Left lung (tissue), 10 donors: Measurements from ENCODE around the gene SLC36A2. TPM values are rescaled to one million over a fixed set of nuclear protein-coding genes. Genes with fewer than 3 reads are reported as not detected.

Source experiments
- ATAC-seq: fragments of 200-7000 bp; cut with Tn5 transposase; one replicate; pipeline ENCODE4 v1.9.1; 2020; ENCODE audit warnings: moderate library complexity
- DNase-seq, 4 donors: peaks; one replicate each; pipeline ENCODE4 v3.0.0-alpha.2; 2013 to 2020
- H3K27ac ChIP-seq, 2 donors: fragments of 200-600 bp; sonication (generic) in 1 of 2; one replicate each; pipeline versions ENCODE4 v1.5.0 to v1.8.0; 2020 to 2021
- H3K27me3 ChIP-seq, 2 donors: fragments of 200-600 bp; sonication (generic) in 1 of 2; one replicate each; pipeline versions ENCODE4 v1.5.0 to v1.8.0; 2020 to 2021
- H3K36me3 ChIP-seq, 2 donors: fragments of 200-600 bp; sonication (generic) in 1 of 2; one replicate each; pipeline versions ENCODE4 v1.5.0 to v1.8.0; 2020 to 2021
- H3K4me1 ChIP-seq, 2 donors: fragments of 200-600 bp; one replicate each; pipeline ENCODE4 v1.8.0; 2021
- H3K4me3 ChIP-seq, 2 donors: fragments of 200-600 bp; sonication (generic) in 1 of 2; one replicate each; pipeline versions ENCODE4 v1.5.0 to v1.8.0; 2020 to 2021; ENCODE audit warnings: mild to moderate bottlenecking in 1 of 2
- H3K9me3 ChIP-seq, 2 donors: fragments of 200-600 bp; sonication (generic) in 1 of 2; one replicate each; pipeline versions ENCODE4 v1.5.0 to v1.8.0; 2020 to 2021
- intact Hi-C, 2 donors: fragments of 100-400 bp; cut with DNase I; formaldehyde crosslinking; loops; one replicate each; pipeline versions ENCODE4 v1.11.2 to v1.14.2; 2022
- polyA plus RNA-seq, 6 donors: library from polyadenylated mRNA; unstranded; fragments of 120-200 nt; gene quantifications; one replicate each; pipeline ENCODE4 v1.2.1, GENCODE V29; 2013; ENCODE audit not compliant: insufficient read length in 6 of 6
- total RNA-seq, 2 donors: library from RNA; stranded (reverse); fragmentation: NEBNext Ultra II Directional; extraction: Animal tissue kit (Norgen Biotek cat#: 25700); gene quantifications; one replicate each; pipeline ENCODE4 v1.2.1, GENCODE V29; 2021
- TF ChIP-seq, protein P1 (sequence below), 2 donors: fragments of 200-600 bp; sonication (generic) in 1 of 2; IDR thresholded peaks; one replicate each; pipeline versions ENCODE4 v1.5.0 to v1.8.0; 2021; ENCODE audit warnings: antibody characterized with exemption in 2 of 2
- donor health status: DM: no; HTN: yes; CAD: no.
- donor health status: DM: no; HTN: no; CAD: no.

SLC36A2 gene
- total and polyA plus RNA-seq, 8 donors = 0.08 to 0.18 (median 0.11) TPM; not detected in 3

- no peaks in the 10 kb centered on the region for H3K27me3 ChIP-seq
- no peak overlapping the region for H3K4me3 ChIP-seq
- DNase-seq (no peak), ATAC-seq (no peak)
- H3K27ac ChIP-seq = no peak overlapping the region
- intact Hi-C loops = no loop called here
- H3K9me3 ChIP-seq = no peaks in the 10 kb centered on the region
- TF ChIP-seq, protein P1, sequence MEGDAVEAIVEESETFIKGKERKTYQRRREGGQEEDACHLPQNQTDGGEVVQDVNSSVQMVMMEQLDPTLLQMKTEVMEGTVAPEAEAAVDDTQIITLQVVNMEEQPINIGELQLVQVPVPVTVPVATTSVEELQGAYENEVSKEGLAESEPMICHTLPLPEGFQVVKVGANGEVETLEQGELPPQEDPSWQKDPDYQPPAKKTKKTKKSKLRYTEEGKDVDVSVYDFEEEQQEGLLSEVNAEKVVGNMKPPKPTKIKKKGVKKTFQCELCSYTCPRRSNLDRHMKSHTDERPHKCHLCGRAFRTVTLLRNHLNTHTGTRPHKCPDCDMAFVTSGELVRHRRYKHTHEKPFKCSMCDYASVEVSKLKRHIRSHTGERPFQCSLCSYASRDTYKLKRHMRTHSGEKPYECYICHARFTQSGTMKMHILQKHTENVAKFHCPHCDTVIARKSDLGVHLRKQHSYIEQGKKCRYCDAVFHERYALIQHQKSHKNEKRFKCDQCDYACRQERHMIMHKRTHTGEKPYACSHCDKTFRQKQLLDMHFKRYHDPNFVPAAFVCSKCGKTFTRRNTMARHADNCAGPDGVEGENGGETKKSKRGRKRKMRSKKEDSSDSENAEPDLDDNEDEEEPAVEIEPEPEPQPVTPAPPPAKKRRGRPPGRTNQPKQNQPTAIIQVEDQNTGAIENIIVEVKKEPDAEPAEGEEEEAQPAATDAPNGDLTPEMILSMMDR (IDR thresholded peaks at IDR 0.05) = no peak
- H3K4me1 ChIP-seq = peaks cover 0 to 10% of the 10 kb centered on the region in 2 donors
- no peaks in the 10 kb centered on the region for H3K36me3 ChIP-seq
Measured at GRCh38 chr5:151296478-151296830, 50.9 kb downstream of the SLC36A2 start.

DNA sequence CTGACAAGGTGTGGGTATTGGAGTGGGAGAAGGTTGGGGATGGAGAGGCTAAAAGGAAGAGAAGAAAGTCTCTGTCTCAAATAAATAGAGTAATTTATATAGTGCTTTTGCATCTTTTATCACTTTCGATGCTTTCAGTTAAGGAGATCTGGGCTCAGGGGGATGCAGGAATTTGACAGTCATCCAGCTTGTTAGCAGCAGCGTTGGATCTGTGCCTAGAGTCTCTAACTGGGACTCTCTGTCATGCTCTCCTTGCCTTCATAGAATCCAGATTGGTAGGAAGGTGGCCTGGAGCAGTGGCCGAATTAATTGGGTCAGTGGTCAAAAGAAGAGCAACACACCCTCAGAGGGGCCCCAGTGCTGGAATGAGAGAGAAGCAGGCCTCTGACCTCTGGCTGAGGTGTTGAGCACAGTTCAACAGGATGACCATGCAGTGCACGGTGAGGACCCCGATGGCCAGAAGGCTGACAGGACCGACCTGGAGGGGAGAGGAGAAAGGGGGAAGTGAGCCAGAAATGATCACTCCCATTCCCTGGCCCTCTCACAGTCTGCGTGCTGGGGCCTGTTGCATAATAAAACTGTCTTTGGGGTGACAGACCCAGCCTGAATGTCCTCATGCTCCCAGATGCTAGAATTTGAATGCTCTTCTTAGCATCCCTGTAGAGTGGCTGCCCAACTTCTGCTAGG is 51.4 kb downstream of the SLC36A2 start:
- Histone ChIP-seq H3K27me3 (no peaks in the 10 kb centered on the region), H3K4me3 (no peak overlapping the region), H3K27ac (no peak overlapping the region), H3K4me1 (peaks cover 0 to 10% of the 10 kb centered on the region in 2 donors), H3K36me3 (no peaks in the 10 kb centered on the region), H3K9me3 (peaks cover 0 to 2% of the 10 kb centered on the region in 2 donors)
- TF ChIP-seq, protein P1 (IDR thresholded peaks at IDR 0.05) = no peak
- ATAC-seq (peak; percentile 13), DNase-seq (peak in 1 of 4 donors; percentile 10)
- intact Hi-C loops = no loop called here

GRCh38 chr5:151295138-151295537 is 52.2 kb downstream of the SLC36A2 start:
- peak in 1 of 4 donors; percentile 10 for DNase-seq
- Histone ChIP-seq H3K36me3 (no peaks in the 10 kb centered on the region), H3K4me3 (no peak overlapping the region), H3K4me1 (peaks cover 0 to 10% of the 10 kb centered on the region in 2 donors), H3K27ac (no peak overlapping the region), H3K9me3 (peaks cover 0 to 4% of the 10 kb centered on the region in 2 donors), H3K27me3 (no peaks in the 10 kb centered on the region)
- intact Hi-C loops = no loop called here
- ATAC-seq = peak; percentile 82
- TF ChIP-seq, protein P1 (IDR thresholded peaks at IDR 0.05) = no peak

GRCh38 chr5:151293624-151294023 is 53.7 kb downstream of the SLC36A2 start:
- TF ChIP-seq, protein P1 (IDR thresholded peaks at IDR 0.05) = no peak
- intact Hi-C loops = no loop called here
- peaks cover 0 to 10% of the 10 kb centered on the region in 2 donors for H3K4me1 ChIP-seq
- DNase-seq (no peak), ATAC-seq (no peak)
- H3K27ac ChIP-seq = no peak overlapping the region
- H3K9me3 ChIP-seq = peaks cover 0 to 4% of the 10 kb centered on the region in 2 donors
- no peaks in the 10 kb centered on the region for H3K36me3 ChIP-seq
- no peak overlapping the region for H3K4me3 ChIP-seq
- H3K27me3 ChIP-seq = no peaks in the 10 kb centered on the region

DNA sequence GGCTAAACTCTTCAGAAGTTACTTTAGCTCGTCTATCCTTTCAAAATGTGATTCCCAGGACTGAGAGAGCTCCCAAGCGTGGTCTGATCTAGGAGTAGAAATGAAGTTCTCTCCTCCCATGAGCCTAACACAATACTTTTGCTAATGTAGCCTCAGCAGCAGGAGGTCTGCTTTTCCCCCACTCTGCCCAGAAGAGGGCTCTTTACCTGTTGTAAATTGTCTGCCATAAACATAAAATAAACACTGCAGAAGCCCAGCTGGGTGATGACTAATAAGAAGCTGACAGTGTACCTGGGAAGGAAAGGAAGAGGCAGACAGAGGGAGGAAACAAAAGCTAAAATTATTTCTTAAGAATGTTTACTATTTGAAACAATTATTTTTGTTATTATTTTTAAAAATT is 59.2 kb downstream of the SLC36A2 start:
- TF ChIP-seq, protein P1 (IDR thresholded peaks at IDR 0.05) = no peak
- no peaks in the 10 kb centered on the region for H3K36me3 ChIP-seq
- intact Hi-C loops = no loop called here
- DNase-seq (no peak), ATAC-seq (peak; percentile 64)
- H3K4me1 ChIP-seq = no peaks in the 10 kb centered on the region
- no peaks in the 10 kb centered on the region for H3K27me3 ChIP-seq
- no peak overlapping the region for H3K27ac ChIP-seq
- H3K9me3 ChIP-seq = peaks cover 0 to 4% of the 10 kb centered on the region in 2 donors
- no peak overlapping the region for H3K4me3 ChIP-seq
